Transverse colon (tissue), 4 donors: ENCODE results near the gene YAP1.

ENCODE experiments used
- POLR2A ChIP-seq: fragments of 450-650 bp; IDR thresholded peaks from one replicate; pipeline ENCODE4 v1.6.1; 2016; ENCODE audit warnings: antibody characterized with exemption, mild to moderate bottlenecking, moderate library complexity
- POLR2AphosphoS5 ChIP-seq, 3 donors: sonication (generic); formaldehyde crosslinking; IDR thresholded peaks; one replicate each; pipeline ENCODE4 v1.6.1; 2016; ENCODE audit warnings: antibody characterized with exemption in 3 of 3
- TF ChIP-seq, protein P1 (sequence below), 5 experiments: fragments of 200-600 bp in 3 of 5; fragments of 450-650 bp in 2 of 5; sonication (generic) in 3 of 5; IDR thresholded peaks; 1 replicate in 2 of 5; 2 replicates in 3 of 5; pipeline ENCODE4 v1.5.1; 2016 to 2017; ENCODE audit warnings: antibody characterized with exemption in 5 of 5, inconsistent platforms in 3 of 5, mild to moderate bottlenecking in 2 of 5, moderate library complexity in 1 of 5

DNA sequence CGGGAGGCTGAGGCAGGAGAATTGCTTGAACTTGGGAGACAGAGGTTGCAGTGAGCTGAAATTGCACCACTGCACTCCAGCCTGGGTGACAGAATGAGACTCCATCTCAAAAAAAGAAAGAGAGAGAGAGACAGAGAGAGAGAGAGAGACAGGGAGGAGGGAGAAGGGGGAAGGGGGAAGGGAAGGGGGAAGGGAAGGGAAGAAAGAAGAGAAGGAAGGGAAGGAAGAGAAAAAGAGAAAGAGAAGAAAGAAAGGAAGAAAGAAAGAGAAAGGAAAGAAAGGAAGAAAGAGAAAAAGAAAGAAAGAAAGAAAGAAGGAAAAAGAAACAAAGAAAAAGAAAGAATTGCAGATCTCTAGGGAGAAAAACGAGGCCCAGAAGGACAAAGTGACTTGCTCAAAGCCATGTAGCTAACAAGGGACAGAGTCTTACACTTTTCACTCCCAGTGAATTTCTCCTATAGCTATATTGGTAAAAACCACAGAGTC, 133.2 kb downstream of the YAP1 start:
- TF ChIP-seq, protein P1, sequence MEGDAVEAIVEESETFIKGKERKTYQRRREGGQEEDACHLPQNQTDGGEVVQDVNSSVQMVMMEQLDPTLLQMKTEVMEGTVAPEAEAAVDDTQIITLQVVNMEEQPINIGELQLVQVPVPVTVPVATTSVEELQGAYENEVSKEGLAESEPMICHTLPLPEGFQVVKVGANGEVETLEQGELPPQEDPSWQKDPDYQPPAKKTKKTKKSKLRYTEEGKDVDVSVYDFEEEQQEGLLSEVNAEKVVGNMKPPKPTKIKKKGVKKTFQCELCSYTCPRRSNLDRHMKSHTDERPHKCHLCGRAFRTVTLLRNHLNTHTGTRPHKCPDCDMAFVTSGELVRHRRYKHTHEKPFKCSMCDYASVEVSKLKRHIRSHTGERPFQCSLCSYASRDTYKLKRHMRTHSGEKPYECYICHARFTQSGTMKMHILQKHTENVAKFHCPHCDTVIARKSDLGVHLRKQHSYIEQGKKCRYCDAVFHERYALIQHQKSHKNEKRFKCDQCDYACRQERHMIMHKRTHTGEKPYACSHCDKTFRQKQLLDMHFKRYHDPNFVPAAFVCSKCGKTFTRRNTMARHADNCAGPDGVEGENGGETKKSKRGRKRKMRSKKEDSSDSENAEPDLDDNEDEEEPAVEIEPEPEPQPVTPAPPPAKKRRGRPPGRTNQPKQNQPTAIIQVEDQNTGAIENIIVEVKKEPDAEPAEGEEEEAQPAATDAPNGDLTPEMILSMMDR (IDR thresholded peaks at IDR 0.05), result no peak
- TF ChIP-seq POLR2A (no peak), POLR2AphosphoS5 (IDR thresholded peaks at IDR 0.05) (no peak)
